Measurements from ENCODE around the gene GAS2. TPM values are rescaled to one million over a fixed set of nuclear protein-coding genes. Genes with fewer than 3 reads are reported as not detected.

GAS2 gene
- total RNA-seq, 1 donor from 2014 or later = 27.0 TPM

DNA sequence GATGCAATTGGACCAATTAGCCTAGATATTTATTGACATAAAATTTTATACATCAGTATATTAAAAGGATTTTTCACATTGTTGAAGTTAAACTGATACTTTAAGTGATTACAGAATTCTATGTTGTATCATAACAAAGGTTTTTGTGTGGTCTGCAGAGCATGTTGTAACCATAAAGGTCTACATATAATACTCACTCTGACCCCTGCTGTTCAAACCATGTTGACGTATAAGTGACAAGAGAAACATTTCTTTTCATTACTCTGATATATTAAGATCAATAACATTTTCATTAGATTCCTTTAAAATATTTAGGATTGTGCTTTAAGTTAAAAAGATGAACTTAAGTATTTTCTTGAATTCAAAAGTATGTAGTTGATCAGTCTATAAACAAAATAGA lies 63.9 kb downstream of the GAS2 start:
- intact Hi-C loops (cut with DNase I) = no loop called here
- H3K4me3 ChIP-seq = no peak overlapping the region
- H3K4me1 ChIP-seq = no peaks in the 10 kb centered on the region
- no peaks in the 10 kb centered on the region for H3K36me3 ChIP-seq
- H3K9me3 ChIP-seq = no peaks in the 10 kb centered on the region
- DNase-seq (ENCODE audit: low spot score in 2 of 2) = no peak
- TF ChIP-seq, protein P1, sequence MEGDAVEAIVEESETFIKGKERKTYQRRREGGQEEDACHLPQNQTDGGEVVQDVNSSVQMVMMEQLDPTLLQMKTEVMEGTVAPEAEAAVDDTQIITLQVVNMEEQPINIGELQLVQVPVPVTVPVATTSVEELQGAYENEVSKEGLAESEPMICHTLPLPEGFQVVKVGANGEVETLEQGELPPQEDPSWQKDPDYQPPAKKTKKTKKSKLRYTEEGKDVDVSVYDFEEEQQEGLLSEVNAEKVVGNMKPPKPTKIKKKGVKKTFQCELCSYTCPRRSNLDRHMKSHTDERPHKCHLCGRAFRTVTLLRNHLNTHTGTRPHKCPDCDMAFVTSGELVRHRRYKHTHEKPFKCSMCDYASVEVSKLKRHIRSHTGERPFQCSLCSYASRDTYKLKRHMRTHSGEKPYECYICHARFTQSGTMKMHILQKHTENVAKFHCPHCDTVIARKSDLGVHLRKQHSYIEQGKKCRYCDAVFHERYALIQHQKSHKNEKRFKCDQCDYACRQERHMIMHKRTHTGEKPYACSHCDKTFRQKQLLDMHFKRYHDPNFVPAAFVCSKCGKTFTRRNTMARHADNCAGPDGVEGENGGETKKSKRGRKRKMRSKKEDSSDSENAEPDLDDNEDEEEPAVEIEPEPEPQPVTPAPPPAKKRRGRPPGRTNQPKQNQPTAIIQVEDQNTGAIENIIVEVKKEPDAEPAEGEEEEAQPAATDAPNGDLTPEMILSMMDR (IDR thresholded peaks at IDR 0.05) = no peak
- no peak overlapping the region for H3K27ac ChIP-seq
- no peaks in the 10 kb centered on the region for H3K27me3 ChIP-seq

DNA sequence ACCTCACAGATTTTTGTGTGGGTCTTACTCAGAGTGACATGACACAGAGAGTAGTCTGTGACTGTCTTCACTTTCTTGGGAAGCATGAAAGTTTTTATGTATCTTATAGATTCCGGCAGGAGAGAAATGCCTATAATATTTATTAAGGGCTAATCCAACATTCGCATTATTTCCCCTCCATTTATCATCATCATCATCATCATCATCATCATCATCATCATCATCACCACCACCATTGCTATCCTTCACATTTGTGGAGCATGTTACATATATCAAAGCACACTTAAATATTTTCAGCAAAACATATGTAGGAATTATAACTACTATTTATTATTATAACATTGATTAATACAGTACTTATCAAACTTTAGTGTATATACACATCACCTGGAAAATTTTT lies 66.2 kb downstream of the GAS2 start:
- TF ChIP-seq, protein P1 (IDR thresholded peaks at IDR 0.05) = no peak
- intact Hi-C loops (cut with DNase I) = no loop called here
- H3K27me3 ChIP-seq = no peaks in the 10 kb centered on the region
- no peak for DNase-seq (ENCODE audit: low spot score in 2 of 2)
- H3K36me3 ChIP-seq = no peaks in the 10 kb centered on the region
- no peaks in the 10 kb centered on the region for H3K4me1 ChIP-seq
- H3K27ac ChIP-seq = no peak overlapping the region
- H3K4me3 ChIP-seq = no peak overlapping the region
- no peaks in the 10 kb centered on the region for H3K9me3 ChIP-seq

DNA sequence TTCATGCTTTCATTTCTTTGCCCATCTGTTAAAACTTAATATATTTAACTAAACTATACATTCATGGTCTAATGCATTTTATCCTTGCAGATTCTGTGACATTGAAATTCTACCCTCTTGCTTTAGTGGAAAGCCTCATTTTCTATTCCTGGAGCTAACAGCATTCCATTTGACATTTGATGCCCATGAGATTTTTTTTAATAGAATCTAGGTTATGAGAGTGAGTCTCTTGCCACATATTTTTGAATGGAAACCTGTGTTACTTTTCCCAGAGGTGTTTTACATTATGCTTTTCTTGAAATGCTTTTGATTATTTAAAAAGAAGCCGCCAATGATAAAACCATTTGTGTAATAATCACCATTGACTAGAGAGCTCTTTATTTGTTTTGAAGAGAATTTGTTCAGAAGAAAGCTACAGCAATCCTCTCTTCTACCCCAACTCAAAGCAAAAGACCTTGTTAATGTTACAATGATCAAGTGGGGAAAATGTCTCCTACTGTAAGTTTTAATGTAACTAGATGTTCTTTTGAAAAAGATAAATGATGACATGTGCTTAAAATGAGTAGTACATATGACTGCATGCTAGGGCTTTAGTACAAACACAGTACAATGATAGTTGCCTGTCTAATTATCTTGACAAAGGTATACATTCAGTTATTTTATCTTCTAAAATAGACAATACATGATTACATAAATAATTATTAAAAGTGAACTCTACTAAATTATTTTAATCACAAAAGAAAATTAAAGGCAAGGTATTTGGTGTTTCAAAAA lies 67.3 kb downstream of the GAS2 start:
- TF ChIP-seq, protein P1 (IDR thresholded peaks at IDR 0.05) = no peak
- Histone ChIP-seq H3K9me3 (no peaks in the 10 kb centered on the region), H3K36me3 (no peaks in the 10 kb centered on the region), H3K27ac (no peak overlapping the region), H3K27me3 (no peaks in the 10 kb centered on the region), H3K4me1 (no peaks in the 10 kb centered on the region), H3K4me3 (no peak overlapping the region)
- no peak for DNase-seq (ENCODE audit: low spot score in 2 of 2)
- intact Hi-C loops (cut with DNase I) = no loop called here

DNA sequence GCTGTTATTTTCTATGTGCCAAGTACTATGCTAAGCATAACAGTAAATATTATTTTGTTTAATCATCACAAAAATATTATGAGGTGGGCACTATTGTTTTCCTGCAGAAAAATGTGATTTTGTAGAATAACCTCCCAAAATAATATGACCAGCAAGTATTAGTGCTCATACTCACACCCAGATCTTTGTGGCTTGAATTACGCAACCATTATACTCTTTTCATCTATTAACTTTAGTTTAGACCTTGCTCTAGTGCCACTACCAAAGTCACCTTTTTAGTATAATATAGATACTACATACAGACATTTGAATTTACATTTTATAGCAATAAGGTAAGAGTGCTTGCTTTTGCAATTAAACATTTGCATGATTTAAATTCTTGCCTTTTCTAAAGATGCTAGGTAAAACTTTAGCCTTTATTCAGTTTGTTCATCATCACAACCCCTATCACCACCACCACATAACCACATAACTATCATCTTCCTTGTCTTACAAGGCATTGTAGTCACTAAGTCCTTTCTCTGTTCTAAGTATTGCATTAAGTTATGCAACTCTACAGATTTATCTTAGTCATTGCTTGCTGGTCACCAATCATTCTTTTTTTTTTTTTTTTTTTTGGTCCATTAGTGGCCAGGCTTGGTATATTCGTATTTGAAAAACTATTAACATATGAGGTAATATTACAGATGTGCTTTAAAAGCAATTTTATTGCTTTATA lies 68.4 kb downstream of the GAS2 start:
- Histone ChIP-seq H3K9me3 (no peaks in the 10 kb centered on the region), H3K27ac (no peak overlapping the region), H3K36me3 (no peaks in the 10 kb centered on the region), H3K4me1 (no peaks in the 10 kb centered on the region), H3K27me3 (no peaks in the 10 kb centered on the region), H3K4me3 (no peak overlapping the region)
- TF ChIP-seq, protein P1 (IDR thresholded peaks at IDR 0.05) = no peak
- no peak for DNase-seq (ENCODE audit: low spot score in 2 of 2)
- intact Hi-C loops (cut with DNase I) = no loop called here

DNA sequence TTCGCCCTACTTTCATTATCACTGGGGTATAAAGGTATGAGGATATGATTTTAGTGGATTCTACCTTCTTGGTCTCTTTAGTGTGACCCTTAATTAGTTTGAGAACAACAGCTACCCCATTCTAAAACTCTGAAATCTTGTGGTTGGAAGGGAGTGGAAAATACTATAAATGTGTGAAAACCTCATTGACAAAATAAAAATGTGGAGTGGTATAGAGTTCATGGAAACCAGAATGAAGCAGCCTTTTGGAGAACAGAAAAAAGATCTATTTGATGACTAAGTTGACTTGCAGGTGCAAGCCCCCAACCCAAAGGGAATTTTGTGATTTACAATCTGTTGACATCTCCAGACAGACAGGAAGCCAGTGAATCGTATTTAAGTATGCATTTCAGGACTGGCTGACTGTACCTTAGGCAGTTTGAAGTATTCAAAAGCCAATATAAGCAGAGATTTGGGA lies 75.8 kb downstream of the GAS2 start:
- no peak overlapping the region for H3K4me3 ChIP-seq
- H3K9me3 ChIP-seq = no peaks in the 10 kb centered on the region
- no peaks in the 10 kb centered on the region for H3K36me3 ChIP-seq
- DNase-seq (ENCODE audit: low spot score in 2 of 2) = no peak
- TF ChIP-seq, protein P1 (IDR thresholded peaks at IDR 0.05) = no peak
- H3K27me3 ChIP-seq = no peaks in the 10 kb centered on the region
- H3K4me1 ChIP-seq = no peaks in the 10 kb centered on the region
- intact Hi-C loops (cut with DNase I) = no loop called here
- no peak overlapping the region for H3K27ac ChIP-seq
